ENCODE measurements around the gene ALKBH2.

Gene ALKBH2

DNA sequence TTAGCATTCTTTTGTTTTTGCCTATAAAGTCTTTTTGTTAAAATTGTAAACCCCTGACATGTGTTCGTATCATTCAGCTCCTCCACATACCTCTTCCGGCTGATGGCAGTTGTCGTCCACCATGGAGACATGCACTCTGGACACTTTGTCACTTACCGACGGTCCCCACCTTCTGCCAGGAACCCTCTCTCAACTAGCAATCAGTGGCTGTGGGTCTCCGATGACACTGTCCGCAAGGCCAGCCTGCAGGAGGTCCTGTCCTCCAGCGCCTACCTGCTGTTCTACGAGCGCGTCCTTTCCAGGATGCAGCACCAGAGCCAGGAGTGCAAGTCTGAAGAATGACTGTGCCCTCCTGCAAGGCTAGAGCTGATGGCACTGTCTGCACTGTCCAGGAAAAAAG, 7.7 kb downstream of the ALKBH2 start:
- TF ChIP-seq YY1 (IDR thresholded peaks at IDR 0.05; ENCODE audit: low read depth) = no peak
- TF ChIP-seq EP300 (IDR thresholded peaks at IDR 0.05; ENCODE audit: borderline replicate concordance) = no peak
- TF ChIP-seq EGR1 (IDR thresholded peaks at IDR 0.05) = no peak
- no peak for TF ChIP-seq NFIC (IDR thresholded peaks at IDR 0.05)
- TF ChIP-seq CREB1 (IDR thresholded peaks at IDR 0.05; ENCODE audit: low read depth) = no peak
- TF ChIP-seq RAD21 (IDR thresholded peaks at IDR 0.05; ENCODE audit: low read depth) = no peak

GRCh38 chr12:109084425-109084824, 8.8 kb downstream of the ALKBH2 start:
- TF ChIP-seq FOXM1 (IDR thresholded peaks at IDR 0.05; ENCODE audit: borderline replicate concordance, low read depth) (no peak), TCF12 (IDR thresholded peaks at IDR 0.05; ENCODE audit: low read depth) (no peak), ZBTB7A (IDR thresholded peaks at IDR 0.05; ENCODE audit: low read depth) (no peak), TEAD4 (IDR thresholded peaks at IDR 0.05) (no peak), EGR1 (IDR thresholded peaks at IDR 0.05) (no peak), EP300 (IDR thresholded peaks at IDR 0.05; ENCODE audit: borderline replicate concordance) (no peak), MAX (IDR thresholded peaks at IDR 0.05) (no peak), NFIC (IDR thresholded peaks at IDR 0.05) (no peak)

DNA sequence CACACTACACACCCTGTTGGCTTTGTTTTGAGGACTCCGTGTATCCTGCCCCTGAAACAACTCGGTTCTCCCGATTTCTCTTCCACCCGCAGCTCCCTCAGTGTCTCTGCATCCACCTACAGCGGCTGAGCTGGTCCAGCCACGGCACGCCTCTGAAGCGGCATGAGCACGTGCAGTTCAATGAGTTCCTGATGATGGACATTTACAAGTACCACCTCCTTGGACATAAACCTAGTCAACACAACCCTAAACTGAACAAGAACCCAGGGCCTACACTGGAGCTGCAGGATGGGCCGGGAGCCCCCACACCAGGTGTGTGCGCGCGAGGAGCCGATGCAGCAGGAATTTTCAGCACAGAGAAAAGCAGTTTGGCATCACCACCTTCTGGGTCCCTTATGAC, 10.5 kb downstream of the ALKBH2 start:
- TF ChIP-seq, protein P1, sequence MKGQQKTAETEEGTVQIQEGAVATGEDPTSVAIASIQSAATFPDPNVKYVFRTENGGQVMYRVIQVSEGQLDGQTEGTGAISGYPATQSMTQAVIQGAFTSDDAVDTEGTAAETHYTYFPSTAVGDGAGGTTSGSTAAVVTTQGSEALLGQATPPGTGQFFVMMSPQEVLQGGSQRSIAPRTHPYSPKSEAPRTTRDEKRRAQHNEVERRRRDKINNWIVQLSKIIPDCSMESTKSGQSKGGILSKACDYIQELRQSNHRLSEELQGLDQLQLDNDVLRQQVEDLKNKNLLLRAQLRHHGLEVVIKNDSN (IDR thresholded peaks at IDR 0.05) = no peak
- TF ChIP-seq YY1 (IDR thresholded peaks at IDR 0.05; ENCODE audit: low read depth) (no peak), NFIC (IDR thresholded peaks at IDR 0.05) (no peak), TCF12 (IDR thresholded peaks at IDR 0.05; ENCODE audit: low read depth) (no peak), TEAD4 (IDR thresholded peaks at IDR 0.05) (no peak), TAF1 (IDR thresholded peaks at IDR 0.05; ENCODE audit: low read depth) (no peak), FOXM1 (IDR thresholded peaks at IDR 0.05; ENCODE audit: borderline replicate concordance, low read depth) (no peak), CEBPB (IDR thresholded peaks at IDR 0.05) (no peak), CREB1 (IDR thresholded peaks at IDR 0.05; ENCODE audit: low read depth) (no peak)

- no peak for TF ChIP-seq EGR1 (IDR thresholded peaks at IDR 0.05)
- no peak for TF ChIP-seq EP300 (IDR thresholded peaks at IDR 0.05; ENCODE audit: borderline replicate concordance)
- TF ChIP-seq, protein P2, sequence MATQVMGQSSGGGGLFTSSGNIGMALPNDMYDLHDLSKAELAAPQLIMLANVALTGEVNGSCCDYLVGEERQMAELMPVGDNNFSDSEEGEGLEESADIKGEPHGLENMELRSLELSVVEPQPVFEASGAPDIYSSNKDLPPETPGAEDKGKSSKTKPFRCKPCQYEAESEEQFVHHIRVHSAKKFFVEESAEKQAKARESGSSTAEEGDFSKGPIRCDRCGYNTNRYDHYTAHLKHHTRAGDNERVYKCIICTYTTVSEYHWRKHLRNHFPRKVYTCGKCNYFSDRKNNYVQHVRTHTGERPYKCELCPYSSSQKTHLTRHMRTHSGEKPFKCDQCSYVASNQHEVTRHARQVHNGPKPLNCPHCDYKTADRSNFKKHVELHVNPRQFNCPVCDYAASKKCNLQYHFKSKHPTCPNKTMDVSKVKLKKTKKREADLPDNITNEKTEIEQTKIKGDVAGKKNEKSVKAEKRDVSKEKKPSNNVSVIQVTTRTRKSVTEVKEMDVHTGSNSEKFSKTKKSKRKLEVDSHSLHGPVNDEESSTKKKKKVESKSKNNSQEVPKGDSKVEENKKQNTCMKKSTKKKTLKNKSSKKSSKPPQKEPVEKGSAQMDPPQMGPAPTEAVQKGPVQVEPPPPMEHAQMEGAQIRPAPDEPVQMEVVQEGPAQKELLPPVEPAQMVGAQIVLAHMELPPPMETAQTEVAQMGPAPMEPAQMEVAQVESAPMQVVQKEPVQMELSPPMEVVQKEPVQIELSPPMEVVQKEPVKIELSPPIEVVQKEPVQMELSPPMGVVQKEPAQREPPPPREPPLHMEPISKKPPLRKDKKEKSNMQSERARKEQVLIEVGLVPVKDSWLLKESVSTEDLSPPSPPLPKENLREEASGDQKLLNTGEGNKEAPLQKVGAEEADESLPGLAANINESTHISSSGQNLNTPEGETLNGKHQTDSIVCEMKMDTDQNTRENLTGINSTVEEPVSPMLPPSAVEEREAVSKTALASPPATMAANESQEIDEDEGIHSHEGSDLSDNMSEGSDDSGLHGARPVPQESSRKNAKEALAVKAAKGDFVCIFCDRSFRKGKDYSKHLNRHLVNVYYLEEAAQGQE (IDR thresholded peaks at IDR 0.05; ENCODE audit: low read depth) = no peak
- TF ChIP-seq RAD21 (IDR thresholded peaks at IDR 0.05; ENCODE audit: low read depth) = no peak
- TF ChIP-seq, protein P1 (IDR thresholded peaks at IDR 0.05) = no peak
Measured at GRCh38 chr12:109074866-109075265, 18.4 kb downstream of the ALKBH2 start.

DNA sequence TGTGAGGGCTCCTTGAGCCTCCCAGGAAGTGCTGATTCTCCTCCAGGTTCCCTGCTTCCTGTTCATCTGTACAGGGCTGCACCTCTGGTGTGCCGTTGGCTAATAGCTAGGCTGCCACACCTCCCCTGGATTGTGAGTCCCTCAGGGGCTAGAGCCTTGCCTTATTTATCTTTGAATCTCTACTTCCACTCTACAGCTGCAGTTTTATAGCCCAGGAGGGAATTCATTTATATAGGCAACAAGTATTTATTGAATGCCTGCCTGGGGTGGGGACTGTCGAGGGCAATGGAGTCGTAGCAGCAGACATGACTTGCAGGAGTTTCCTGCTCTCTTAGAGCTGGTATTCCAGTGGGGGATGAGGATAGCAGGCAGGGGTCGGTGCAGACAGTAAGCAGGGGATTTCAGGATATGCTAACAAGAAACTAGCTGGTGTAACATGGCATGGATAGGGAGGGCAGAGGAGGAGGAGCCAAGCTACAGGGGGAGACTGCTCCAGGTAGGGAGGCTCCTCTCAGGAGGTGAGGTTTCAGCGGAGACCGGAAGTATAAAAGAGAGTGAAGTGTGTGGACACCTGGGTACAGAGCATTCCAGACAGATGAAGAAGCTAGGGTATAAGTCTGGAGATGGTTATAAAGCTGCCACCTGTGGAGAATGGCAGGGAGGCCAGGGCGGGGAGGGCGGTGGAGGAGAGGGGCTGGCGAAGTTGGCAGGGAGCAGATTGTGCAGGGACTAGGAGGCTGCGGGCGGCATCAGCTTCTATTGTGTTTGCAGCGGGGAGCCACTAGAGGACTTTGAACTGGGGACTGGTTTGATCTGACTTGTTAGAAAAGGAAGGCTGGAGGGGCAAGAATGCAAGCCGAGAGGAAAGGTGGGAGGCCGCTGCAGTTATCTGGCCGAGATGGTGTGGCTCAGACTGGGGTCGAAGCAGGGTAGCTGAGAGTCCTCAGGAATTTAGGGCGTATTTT, 23.7 kb downstream of the ALKBH2 start:
- TF ChIP-seq TEAD4 (IDR thresholded peaks at IDR 0.05) = no peak
- no peak for TF ChIP-seq EP300 (IDR thresholded peaks at IDR 0.05; ENCODE audit: borderline replicate concordance)
- TF ChIP-seq CREB1 (IDR thresholded peaks at IDR 0.05; ENCODE audit: low read depth) = no peak
- no peak for TF ChIP-seq EGR1 (IDR thresholded peaks at IDR 0.05)
- TF ChIP-seq TCF12 (IDR thresholded peaks at IDR 0.05; ENCODE audit: low read depth) = no peak
- no peak for TF ChIP-seq MAX (IDR thresholded peaks at IDR 0.05)
- no peak for TF ChIP-seq RAD21 (IDR thresholded peaks at IDR 0.05; ENCODE audit: low read depth)
- TF ChIP-seq, protein P2 (IDR thresholded peaks at IDR 0.05; ENCODE audit: low read depth) = no peak
- TF ChIP-seq, protein P1 (IDR thresholded peaks at IDR 0.05) = no peak
- TF ChIP-seq ZBTB7A (IDR thresholded peaks at IDR 0.05; ENCODE audit: low read depth) = no peak
- no peak for TF ChIP-seq CEBPB (IDR thresholded peaks at IDR 0.05)
- no peak for TF ChIP-seq FOXM1 (IDR thresholded peaks at IDR 0.05; ENCODE audit: borderline replicate concordance, low read depth)
- no peak for TF ChIP-seq TAF1 (IDR thresholded peaks at IDR 0.05; ENCODE audit: low read depth)
- no peak for TF ChIP-seq NFIC (IDR thresholded peaks at IDR 0.05)
- TF ChIP-seq YY1 (IDR thresholded peaks at IDR 0.05; ENCODE audit: low read depth) = no peak
